GM23338 (cell line): ENCODE data around the gene ITFG1.
A peak's percentile ranks its signal among the peaks of the same experiment; 100 is the strongest.

ENCODE experiments used
- CTCF ChIP-seq, 2 experiments: fragments of 200-600 bp in 1 of 2; sonication (generic) in 1 of 2; conservative IDR thresholded peaks; 2 replicates each; pipeline versions ENCODE4 v1.5.1 to v1.6.1; 2016 to 2017; ENCODE audit warnings: antibody characterized with exemption in 2 of 2, low read depth in 2 of 2, mild to moderate bottlenecking in 2 of 2, moderate library complexity in 1 of 2
- EZH2 ChIP-seq: fragments of 200-600 bp; sonication (generic); IDR thresholded peaks from one replicate; pipeline ENCODE4 v1.8.0; 2017; ENCODE audit warnings: antibody characterized with exemption, mild to moderate bottlenecking, low read depth; ENCODE audit not compliant: unreplicated experiment
- POLR2AphosphoS5 ChIP-seq: IDR thresholded peaks from 2 replicates; pipeline ENCODE4 v1.6.1; 2016; ENCODE audit warnings: antibody characterized with exemption, low read depth

- TF ChIP-seq POLR2AphosphoS5 (no peak), CTCF (conservative IDR thresholded peaks at IDR 0.05; ENCODE audit: low read depth in 2 of 2) (peak; percentile 34 to 44; a peak in 3 of 4 replicates), EZH2 (no peak)
These were observed 298.0 kb downstream of the ITFG1 start for GRCh38 chr16:47162670-47163420.
